Vagina (tissue), 2 donors: ENCODE results near the gene TSPYL1. TPM values are rescaled to one million over a fixed set of nuclear protein-coding genes. Genes with fewer than 3 reads are reported as not detected.

Source experiments
- DNase-seq, 2 donors: peaks; one replicate each; pipeline ENCODE4 v3.0.0-alpha.2; 2017; ENCODE audit errors: extremely low spot score in 2 of 2
- H3K27ac ChIP-seq: fragments of 200-600 bp; sonication (generic); one replicate; pipeline ENCODE4 v1.5.1; 2019
- H3K27me3 ChIP-seq: fragments of 200-600 bp; sonication (generic); one replicate; pipeline ENCODE4 v1.5.1; 2019
- H3K36me3 ChIP-seq, 2 donors: fragments of 200-600 bp; sonication (generic); one replicate each; pipeline ENCODE4 v1.5.1; 2017 to 2019
- H3K4me1 ChIP-seq: fragments of 200-600 bp; sonication (generic); one replicate; pipeline ENCODE4 v1.5.1; 2019
- H3K4me3 ChIP-seq, 2 donors: fragments of 200-600 bp; sonication (generic); 1 replicate in 1 of 2; 2 replicates in 1 of 2; pipeline ENCODE4 v1.5.1; 2016 to 2019
- H3K9me3 ChIP-seq: fragments of 200-600 bp; sonication (generic); one replicate; pipeline ENCODE4 v1.5.1; 2019
- CTCF ChIP-seq, 3 experiments: fragments of 450-650 bp in 2 of 3; fragments of 200-600 bp in 1 of 3; sonication (generic) in 1 of 3; IDR thresholded peaks; one replicate each; pipeline ENCODE4 v1.5.1; 2017 to 2019; ENCODE audit warnings: antibody characterized with exemption in 3 of 3, mild to moderate bottlenecking in 2 of 3, moderate library complexity in 2 of 3
- POLR2A ChIP-seq, 2 donors: fragments of 450-650 bp; IDR thresholded peaks; one replicate each; pipeline ENCODE4 v1.6.1; 2017; ENCODE audit warnings: antibody characterized with exemption in 2 of 2, mild to moderate bottlenecking in 2 of 2, moderate library complexity in 2 of 2
- POLR2AphosphoS5 ChIP-seq, 2 donors: sonication (generic); formaldehyde crosslinking; IDR thresholded peaks; one replicate each; pipeline ENCODE4 v1.9.0; 2017; ENCODE audit warnings: antibody characterized with exemption in 2 of 2, mild to moderate bottlenecking in 2 of 2, low read depth in 1 of 2; ENCODE audit not compliant: insufficient read depth in 1 of 2
- intact Hi-C: fragments of 100-400 bp; cut with DNase I; formaldehyde crosslinking; loops from one replicate; pipeline ENCODE4 v1.15.1; 2023
- total RNA-seq: library from RNA; depleted of rRNA; stranded (reverse); fragments of >200 nt; gene quantifications from one replicate; pipeline ENCODE4 v1.2.3, GENCODE V29; 2016

TSPYL1 gene
- total RNA-seq, 1 donor from 2014 or later: 41.0 TPM

- Histone ChIP-seq H3K27me3 (no peaks in the 10 kb centered on the region), H3K4me1 (peaks cover 7% of the 10 kb centered on the region), H3K27ac (no peak overlapping the region), H3K9me3 (no peaks in the 10 kb centered on the region), H3K4me3 (no peak overlapping the region), H3K36me3 (no peaks in the 10 kb centered on the region)
- no peak for DNase-seq
- intact Hi-C loops: no loop called here
- TF ChIP-seq CTCF (IDR thresholded peaks at IDR 0.05): no peak
- no peak for TF ChIP-seq POLR2AphosphoS5 (IDR thresholded peaks at IDR 0.05; ENCODE audit: insufficient read depth in 1 of 2, low read depth in 1 of 2)
Observed at GRCh38 chr6:116265041-116265829, 14.5 kb downstream of the TSPYL1 start.

GRCh38 chr6:116263353-116263752, 16.4 kb downstream of the TSPYL1 start:
- no peak for TF ChIP-seq POLR2AphosphoS5 (IDR thresholded peaks at IDR 0.05; ENCODE audit: insufficient read depth in 1 of 2, low read depth in 1 of 2)
- no peak for TF ChIP-seq POLR2A (IDR thresholded peaks at IDR 0.05)
- no peak for TF ChIP-seq CTCF (IDR thresholded peaks at IDR 0.05)
- no peaks in the 10 kb centered on the region for H3K27me3 ChIP-seq

GRCh38 chr6:116258520-116258919, 21.2 kb downstream of the TSPYL1 start:
- no peaks in the 10 kb centered on the region for H3K27me3 ChIP-seq

More at GRCh38 chr6:116263353-116263752, 16.4 kb downstream of the TSPYL1 start:
- no peak overlapping the region for H3K4me3 ChIP-seq
- no peaks in the 10 kb centered on the region for H3K36me3 ChIP-seq
- H3K9me3 ChIP-seq: no peaks in the 10 kb centered on the region
- no peak overlapping the region for H3K27ac ChIP-seq
- DNase-seq: no peak
- intact Hi-C loops: no loop called here
- peaks cover 7% of the 10 kb centered on the region for H3K4me1 ChIP-seq

GRCh38 chr6:116256694-116257093, 23.0 kb downstream of the TSPYL1 start:
- Histone ChIP-seq H3K36me3 (no peaks in the 10 kb centered on the region), H3K27ac (no peak overlapping the region), H3K9me3 (no peaks in the 10 kb centered on the region), H3K4me1 (peaks cover 28% of the 10 kb centered on the region), H3K4me3 (no peak overlapping the region), H3K27me3 (no peaks in the 10 kb centered on the region)
- no peak for DNase-seq
- intact Hi-C loops: no loop called here
- TF ChIP-seq POLR2A (IDR thresholded peaks at IDR 0.05) (no peak), POLR2AphosphoS5 (IDR thresholded peaks at IDR 0.05; ENCODE audit: insufficient read depth in 1 of 2, low read depth in 1 of 2) (no peak), CTCF (IDR thresholded peaks at IDR 0.05) (no peak)

More at GRCh38 chr6:116258520-116258919, 21.2 kb downstream of the TSPYL1 start:
- intact Hi-C loops: no loop called here
- no peak for TF ChIP-seq POLR2A (IDR thresholded peaks at IDR 0.05)
- no peak for TF ChIP-seq CTCF (IDR thresholded peaks at IDR 0.05)
- no peak for TF ChIP-seq POLR2AphosphoS5 (IDR thresholded peaks at IDR 0.05; ENCODE audit: insufficient read depth in 1 of 2, low read depth in 1 of 2)
- H3K27ac ChIP-seq: no peak overlapping the region
- H3K36me3 ChIP-seq: no peaks in the 10 kb centered on the region
- no peak overlapping the region for H3K4me3 ChIP-seq
- no peak for DNase-seq
- H3K9me3 ChIP-seq: no peaks in the 10 kb centered on the region
- peaks cover 12% of the 10 kb centered on the region for H3K4me1 ChIP-seq

- DNase-seq: no peak
- no peak overlapping the region for H3K27ac ChIP-seq
- intact Hi-C loops: no loop called here
- H3K4me1 ChIP-seq: peaks cover 42% of the 10 kb centered on the region
- TF ChIP-seq POLR2A (IDR thresholded peaks at IDR 0.05) (no peak), POLR2AphosphoS5 (IDR thresholded peaks at IDR 0.05; ENCODE audit: insufficient read depth in 1 of 2, low read depth in 1 of 2) (no peak), CTCF (IDR thresholded peaks at IDR 0.05) (no peak)
- no peaks in the 10 kb centered on the region for H3K9me3 ChIP-seq
- H3K27me3 ChIP-seq: no peaks in the 10 kb centered on the region
- H3K36me3 ChIP-seq: no peaks in the 10 kb centered on the region
- H3K4me3 ChIP-seq: no peak overlapping the region
Observed at GRCh38 chr6:116255246-116255800, 24.4 kb downstream of the TSPYL1 start.
